NB4 (cell line): ENCODE results near the gene CENPI.

Experiments used
- DNase-seq: peaks from one replicate; pipeline ENCODE4 v3.0.0; 2010; ENCODE audit warnings: low read depth
- H3K4me3 ChIP-seq: one replicate; pipeline ENCODE4 v1.5.1; 2011; ENCODE audit warnings: mild to moderate bottlenecking, low read depth, low read length, moderate library complexity
- CTCF ChIP-seq: IDR thresholded peaks from one replicate; pipeline ENCODE4 v1.5.1; 2012; ENCODE audit warnings: low read depth, low read length
- MYC ChIP-seq: IDR thresholded peaks from 2 replicates; pipeline ENCODE4 v1.6.1; 2011; ENCODE audit warnings: low read depth, low read length
- POLR2A ChIP-seq: IDR thresholded peaks from 2 replicates; pipeline ENCODE4 v1.6.1; 2011; ENCODE audit warnings: mild to moderate bottlenecking; ENCODE audit not compliant: insufficient read length; ENCODE audit errors: extremely low read depth
- TF ChIP-seq, protein P1 (sequence below): IDR thresholded peaks from 2 replicates; pipeline ENCODE4 v1.6.1; 2011; ENCODE audit warnings: low read depth, low read length

CENPI gene

GRCh38 chrX:101062176-101062575, 35.8 kb upstream of the CENPI start:
- H3K4me3 ChIP-seq: no peak overlapping the region
- no peak for DNase-seq

GRCh38 chrX:101071582-101071981, 26.4 kb upstream of the CENPI start:
- no peak for TF ChIP-seq POLR2A
- no peak for TF ChIP-seq CTCF
- TF ChIP-seq, protein P1, sequence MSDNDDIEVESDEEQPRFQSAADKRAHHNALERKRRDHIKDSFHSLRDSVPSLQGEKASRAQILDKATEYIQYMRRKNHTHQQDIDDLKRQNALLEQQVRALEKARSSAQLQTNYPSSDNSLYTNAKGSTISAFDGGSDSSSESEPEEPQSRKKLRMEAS: no peak
- TF ChIP-seq MYC: no peak
- H3K4me3 ChIP-seq: no peak overlapping the region
- DNase-seq: no peak

More at GRCh38 chrX:101062176-101062575, 35.8 kb upstream of the CENPI start:
- TF ChIP-seq, protein P1: no peak
- TF ChIP-seq MYC (no peak), POLR2A (no peak), CTCF (no peak)

DNA sequence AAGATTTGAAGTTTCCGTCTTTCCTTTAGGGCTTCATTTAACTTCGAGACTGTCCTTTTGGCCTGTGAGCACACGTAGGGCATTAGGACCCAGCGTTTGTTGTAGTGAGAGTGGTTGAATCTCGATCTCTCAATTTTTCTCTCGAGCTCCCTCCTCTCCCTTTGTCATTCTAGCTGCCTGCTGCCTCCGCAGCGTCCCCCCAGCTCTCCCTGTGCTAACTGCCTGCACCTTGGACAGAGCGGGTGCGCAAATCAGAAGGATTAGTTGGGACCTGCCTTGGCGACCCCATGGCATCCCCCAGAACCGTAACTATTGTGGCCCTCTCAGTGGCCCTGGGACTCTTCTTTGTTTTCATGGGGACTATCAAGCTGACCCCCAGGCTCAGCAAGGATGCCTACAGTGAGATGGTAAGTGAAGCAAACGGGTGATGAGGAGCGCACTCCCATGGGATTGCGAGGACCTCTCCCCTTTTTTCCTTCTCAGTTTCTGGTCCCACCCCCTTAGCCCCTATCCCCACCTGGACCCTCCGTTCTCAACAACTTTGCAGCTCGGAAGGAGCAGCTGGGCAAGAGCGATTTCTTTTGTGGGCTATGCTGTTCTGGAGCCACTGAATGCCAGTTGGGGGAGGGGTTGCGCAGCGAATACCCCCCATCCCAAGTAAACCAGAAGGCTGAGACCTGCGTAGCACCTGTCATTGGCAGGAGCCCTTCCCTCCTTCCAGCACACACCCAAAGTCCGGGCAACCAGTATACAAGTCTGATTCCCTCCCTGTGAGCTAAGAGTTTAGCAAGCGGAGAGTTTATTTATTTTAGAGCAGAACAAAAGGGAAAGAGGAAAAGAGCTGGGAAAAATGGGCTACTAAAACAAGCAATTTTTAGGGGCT, 19.0 kb upstream of the CENPI start, which contains the start of gene TMEM35A:
TMEM35A (plus strand) TSS at position 164 of the 883 bp plus-strand sequence; CDS start at position 288, 124 bp downstream.
- H3K4me3 ChIP-seq: no peak within 1 kb of the TSS
- TF ChIP-seq CTCF (no peak), MYC (no peak), POLR2A (no peak)
- TF ChIP-seq, protein P1: no peak
- DNase-seq: no peak

DNA sequence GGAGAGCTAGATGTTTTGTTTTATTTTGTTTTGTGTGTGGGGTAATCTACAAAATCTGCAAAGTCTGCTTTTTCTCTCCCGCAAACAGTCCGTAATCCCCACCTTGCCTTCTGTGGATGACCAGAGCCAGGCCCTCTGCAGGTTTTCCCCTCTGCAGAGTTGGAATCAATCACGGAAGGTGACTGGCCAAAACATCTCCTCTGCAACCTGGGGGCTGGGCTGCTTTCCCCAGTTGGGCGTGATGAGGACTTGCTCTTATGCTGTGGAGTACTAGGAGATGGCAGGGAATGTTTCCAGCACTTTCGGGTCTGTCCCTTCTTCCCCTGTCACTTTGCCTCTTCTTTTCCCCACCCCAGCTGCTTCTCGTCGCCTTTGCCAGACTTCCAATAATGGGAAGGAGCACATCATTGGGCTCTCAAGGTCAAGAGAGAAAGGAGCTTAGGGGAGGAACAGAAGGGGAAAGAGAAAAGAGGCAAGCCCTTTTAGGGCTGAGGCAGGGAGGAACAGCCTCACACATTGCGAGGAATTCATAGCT, 18.2 kb upstream of the CENPI start:
- no peak overlapping the region for H3K4me3 ChIP-seq
- TF ChIP-seq MYC (no peak), CTCF (no peak)
- no peak for DNase-seq

DNA sequence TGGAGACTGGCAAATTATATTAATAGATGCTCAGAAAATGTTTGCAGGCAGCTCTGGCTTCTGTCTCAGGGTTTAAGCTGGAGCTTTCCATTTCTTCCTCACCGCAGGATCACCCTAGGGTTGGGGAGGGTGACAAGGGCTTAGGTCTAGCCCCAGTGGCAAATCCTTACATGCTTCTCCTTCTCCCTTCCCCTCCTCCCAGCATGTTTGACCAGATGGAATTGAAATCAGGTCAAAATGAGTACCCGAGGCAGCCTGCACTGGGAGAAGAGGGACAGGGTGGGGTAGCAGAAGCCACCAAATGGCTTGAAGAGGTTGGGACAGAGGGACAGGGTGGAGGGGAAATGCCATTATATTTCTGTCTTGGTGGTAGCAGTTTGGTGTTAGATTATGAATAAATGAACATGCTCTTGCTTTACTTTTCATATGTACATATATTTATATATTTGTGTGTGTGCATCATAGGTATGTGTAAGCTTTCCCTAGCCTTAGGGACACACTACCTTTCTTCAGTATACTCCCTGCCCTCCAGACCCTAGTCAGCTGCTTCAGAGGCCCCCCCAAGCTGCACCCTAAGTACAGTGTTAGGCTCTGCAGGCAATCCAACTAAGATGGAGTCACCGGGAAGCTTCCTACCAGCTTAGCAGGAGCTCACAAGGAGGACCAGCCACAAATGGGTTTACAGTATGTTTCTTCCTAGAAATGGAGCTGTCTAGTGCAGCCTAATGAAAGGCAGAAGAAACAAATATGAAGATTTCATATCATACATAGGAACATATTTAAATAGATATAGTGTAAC, 17.5 kb upstream of the CENPI start:
- no peak for DNase-seq
- TF ChIP-seq, protein P1: no peak
- no peak for TF ChIP-seq CTCF
- no peak for TF ChIP-seq MYC
- TF ChIP-seq POLR2A: no peak
- no peak overlapping the region for H3K4me3 ChIP-seq
